AG20443 (cell line): Measurements from ENCODE around the gene MAP3K5.

ENCODE experiments used
- DNase-seq: peaks from one replicate; pipeline ENCODE4 v3.0.0; 2012; ENCODE audit warnings: low spot score, mixed read lengths

The MAP3K5 gene

DNA sequence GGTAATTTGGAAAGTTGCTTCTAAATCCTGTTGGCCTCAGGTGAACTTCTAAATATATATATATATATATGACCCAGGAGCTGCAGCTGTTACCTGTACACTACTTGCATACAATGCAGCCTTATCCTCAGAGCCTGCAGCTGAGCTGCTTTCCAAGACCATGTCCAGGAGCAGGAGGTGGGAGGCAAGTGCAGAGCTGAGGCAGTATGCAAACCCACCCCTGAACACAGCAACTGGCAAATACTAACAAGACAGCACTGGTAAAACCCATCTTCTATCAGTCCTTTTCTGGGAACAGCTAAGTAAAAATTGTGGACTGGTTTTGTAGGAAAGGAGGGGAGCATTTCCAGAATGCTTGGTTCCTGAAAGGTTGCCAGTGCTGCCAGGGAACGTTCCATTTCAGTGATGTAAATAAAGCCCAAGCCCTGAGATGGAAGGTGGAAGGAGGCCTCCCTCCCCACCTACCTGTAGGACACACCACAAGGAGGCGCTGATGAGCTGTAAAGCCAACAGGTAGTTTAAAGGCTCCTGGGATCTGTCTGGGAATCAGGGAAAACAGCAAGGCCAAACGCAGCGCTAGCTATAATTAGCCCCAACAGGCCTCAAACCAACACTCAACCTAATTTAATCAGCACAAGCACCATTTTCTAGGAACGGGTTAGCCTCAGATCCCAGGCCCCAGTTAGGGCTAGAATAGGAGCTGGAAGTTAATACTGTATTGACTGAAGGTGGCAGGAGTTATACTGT is 148.3 kb downstream of the MAP3K5 start:
- DNase-seq, result peak; percentile 75

DNA sequence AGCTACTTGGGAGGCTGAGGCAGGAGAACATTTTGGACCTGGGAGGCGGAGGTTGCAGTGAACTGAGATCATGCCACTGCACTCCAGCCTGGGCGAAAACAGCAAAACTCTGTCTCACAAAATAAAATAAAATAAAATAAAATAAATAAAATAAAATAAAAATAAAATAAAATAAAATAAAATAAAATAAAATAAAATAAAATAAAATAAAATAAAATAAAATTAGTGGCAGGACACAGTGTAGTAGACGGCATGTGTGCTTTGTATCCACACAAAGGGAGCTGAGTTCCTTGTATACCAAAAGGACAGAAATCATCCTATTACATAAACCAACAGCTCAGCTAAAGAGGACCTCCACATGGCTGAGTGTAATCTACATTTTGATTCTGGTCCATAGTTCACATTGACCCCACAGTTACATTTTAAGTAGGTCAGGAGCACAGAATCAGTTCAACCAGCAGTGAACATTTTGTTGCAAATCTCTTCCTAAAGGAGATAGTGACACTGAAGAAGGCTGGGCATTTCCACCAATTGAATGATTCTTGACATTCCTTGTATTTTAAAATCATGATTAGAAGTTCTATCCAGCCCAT is 150.3 kb downstream of the MAP3K5 start:
- DNase-seq, result no peak

DNA sequence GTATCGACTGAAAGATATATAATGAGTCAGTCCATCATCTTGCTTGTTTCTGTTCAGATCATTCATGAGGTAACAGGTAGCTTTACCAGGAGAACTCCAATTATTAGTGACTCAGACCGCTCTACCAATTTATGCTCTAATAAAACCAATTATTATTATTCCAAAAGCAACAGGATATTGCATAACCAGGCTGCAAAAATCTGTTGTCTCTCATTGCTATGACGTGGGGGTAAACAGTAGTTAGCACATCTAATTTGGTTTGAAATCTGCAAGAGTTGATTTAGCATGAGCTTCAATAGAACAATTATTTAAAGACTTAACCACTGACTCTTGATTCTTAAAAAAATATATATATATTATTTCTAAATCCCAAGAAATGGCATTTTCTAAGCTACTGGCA is 151.1 kb downstream of the MAP3K5 start:
- DNase-seq, result no peak

DNA sequence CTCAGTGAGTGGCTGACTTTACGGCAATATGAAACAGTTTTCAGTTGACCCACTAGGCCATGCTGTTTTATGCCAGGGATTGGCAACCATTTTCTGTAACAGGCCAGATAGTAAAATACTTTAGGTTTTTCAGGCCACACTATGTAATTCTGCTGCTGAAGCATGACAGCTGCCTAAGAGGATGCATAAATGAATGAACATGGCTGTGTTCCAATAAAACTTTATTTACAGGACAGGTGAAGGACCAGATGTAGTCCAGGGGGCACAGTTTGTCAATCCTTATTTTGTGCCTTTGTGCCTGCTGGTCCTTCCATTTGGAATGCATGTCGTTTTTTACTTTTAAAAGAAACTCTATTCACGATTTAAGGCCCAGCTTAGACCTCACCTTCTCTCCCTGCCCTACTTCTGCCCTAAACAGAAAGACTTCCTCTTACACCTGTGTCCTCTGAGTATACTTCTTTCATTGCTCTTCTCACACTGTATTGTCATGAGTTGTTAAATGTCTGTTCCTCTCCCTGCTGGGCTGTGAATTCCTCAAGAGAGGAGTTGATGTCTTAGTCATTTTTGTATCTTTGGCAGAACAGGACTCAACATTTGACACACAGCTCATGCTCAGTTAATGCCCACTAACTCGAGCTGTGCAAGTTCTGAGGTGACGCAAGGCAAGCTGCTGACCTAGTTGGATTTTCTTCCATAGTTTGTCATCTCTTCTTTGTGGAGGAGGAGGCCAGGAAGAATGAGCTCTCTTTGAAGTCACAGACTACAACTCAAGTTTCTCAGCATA is 152.0 kb downstream of the MAP3K5 start:
- peak; percentile 64 for DNase-seq

DNA sequence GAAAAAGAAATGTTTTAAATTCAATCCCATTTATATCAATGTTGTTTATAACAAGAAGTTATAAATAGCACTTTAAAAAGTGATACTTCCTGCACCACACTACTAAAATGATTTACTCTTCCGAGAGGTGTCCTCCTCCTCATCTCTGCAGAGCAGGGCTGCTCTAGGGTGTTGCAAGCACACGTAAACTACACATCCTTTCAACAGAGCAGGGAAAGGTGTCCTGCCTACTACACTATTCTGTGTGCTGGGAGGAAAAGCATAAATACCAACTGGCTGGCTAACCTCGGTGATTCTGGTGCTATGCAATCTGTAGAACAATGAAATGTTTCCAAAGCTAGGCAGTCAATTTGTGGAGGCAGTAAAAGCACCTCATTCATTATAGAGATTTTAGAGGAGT is 152.6 kb downstream of the MAP3K5 start:
- no peak for DNase-seq

DNA sequence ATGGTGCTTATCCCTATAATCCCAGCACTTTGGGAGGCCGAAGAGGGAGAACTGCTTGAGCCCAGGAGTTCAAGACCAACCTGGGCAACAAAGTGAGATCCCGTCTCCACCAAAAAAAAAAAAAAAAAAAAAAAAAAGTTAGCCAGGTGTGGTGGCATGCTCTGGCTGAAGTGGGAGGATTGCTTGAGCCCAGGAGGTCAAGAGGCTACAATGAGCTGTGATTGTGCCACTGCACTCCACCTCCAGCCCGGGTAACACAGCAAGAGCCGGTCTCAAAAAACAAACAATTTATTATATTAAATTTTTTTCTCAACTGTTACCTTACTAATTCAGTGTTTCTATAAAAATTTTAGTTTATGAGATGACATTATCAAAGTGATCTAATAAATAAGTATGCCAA is 156.7 kb downstream of the MAP3K5 start:
- no peak for DNase-seq

DNA sequence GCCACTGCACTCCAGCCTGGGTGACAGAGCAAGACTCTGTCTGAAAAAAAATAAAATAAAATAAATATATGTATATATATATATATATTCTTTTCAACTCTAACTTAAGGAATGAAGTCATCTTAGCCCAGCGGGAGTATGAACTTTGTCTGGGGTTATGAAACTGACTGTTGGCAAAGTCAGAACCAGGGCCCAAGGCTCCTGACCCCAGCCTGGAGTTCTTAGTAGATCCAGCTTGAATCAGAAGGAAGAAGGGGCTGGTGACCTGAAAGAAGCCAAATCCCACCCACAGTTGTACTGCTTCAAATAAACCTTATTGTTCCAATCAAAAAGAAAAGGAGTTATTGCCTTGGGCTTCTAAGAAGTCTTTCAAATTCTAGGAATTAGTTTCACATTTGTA is 158.9 kb downstream of the MAP3K5 start:
- no peak for DNase-seq

DNA sequence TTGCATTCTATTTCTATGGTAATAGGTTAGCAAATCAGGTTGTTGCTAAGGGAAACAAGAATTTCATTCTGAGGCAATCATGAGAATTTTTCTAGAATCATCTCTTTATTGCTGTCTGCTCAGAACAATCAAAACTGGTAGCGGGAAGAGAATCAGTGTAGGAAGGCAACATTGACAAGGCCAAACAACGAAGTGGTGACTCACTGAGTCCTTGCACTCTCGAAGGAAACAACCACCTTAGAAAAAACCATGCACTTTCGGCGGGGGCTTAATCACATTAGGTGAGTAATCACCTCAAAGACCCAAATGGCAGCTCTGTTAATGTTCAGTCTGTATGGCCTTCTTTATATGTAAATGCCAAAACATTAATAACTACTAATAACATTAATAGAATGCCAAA is 163.3 kb downstream of the MAP3K5 start:
- no peak for DNase-seq

DNA sequence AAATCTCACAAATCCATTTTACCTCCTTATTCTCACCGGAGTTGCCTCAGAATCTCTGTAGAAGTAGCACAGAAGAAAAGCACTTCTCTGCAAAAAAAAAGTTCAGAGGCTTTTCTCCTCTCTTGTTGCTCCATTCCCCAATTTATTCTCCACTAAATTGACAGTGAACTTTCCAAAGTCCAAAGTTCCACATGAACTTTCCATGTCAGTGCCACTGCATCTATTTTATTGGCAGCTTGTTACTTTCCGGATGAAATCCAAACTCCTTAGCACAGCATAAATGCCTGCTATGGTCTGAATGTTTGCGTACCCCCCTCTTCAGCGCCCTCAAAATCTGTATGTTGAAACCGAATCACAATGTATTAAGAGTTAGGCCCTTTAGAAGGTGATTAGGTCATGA is 165.1 kb downstream of the MAP3K5 start:
- DNase-seq, result no peak

DNA sequence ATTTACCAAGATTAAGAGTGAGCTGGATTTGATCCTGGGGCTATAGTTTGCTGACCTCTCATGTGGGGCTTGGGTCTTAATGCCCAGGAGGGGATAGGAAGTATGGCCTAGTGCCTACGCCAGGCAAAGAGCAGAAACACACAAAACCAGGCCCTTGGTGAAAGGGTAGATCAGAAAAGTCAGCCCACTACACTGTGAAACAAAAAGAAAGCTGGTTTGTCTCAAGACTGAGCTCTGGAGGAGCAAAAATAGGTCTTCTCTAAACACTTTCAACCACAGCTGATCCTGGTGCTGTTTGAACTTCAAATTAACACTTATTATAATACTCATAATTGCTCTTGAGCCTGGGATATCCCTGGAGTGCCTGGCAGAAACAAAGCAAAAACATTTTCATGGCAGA is 167.0 kb downstream of the MAP3K5 start:
- DNase-seq, result no peak

DNA sequence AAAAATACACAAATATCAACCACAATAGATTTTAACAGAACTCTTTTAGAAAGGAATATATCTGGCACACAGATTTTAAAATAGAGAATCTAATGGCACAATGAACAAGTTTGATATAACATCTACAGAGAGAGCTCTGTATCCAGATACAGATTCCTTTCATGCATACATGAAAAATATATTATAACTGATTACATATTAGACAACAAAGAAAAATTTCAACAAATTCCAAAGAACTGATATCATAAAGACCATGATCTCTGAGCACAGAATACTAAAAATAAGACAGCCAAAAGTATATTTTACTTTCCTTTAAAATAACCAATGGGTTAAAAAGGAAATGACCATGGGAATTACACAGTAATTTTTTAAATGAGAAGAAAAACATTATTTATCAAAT is 167.9 kb downstream of the MAP3K5 start:
- no peak for DNase-seq

DNA sequence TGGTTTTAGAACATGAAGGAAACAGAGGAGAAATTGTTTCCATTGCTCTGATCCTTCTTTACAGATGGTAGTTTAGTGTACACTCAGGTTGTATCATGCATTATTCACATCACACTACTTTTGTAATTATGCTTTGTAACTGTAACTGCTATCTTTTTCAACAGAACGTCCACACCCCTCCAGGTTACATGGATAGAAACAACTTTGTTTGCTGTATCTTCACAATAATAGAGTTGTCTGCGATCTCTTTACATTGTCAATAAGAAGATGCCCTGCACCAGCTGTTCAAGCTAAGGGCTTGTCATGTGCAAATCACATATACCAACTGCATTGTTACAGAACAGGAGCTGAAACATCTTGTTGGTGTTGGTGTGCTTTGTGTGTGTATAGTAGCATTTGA is 174.2 kb downstream of the MAP3K5 start:
- DNase-seq, result no peak

DNA sequence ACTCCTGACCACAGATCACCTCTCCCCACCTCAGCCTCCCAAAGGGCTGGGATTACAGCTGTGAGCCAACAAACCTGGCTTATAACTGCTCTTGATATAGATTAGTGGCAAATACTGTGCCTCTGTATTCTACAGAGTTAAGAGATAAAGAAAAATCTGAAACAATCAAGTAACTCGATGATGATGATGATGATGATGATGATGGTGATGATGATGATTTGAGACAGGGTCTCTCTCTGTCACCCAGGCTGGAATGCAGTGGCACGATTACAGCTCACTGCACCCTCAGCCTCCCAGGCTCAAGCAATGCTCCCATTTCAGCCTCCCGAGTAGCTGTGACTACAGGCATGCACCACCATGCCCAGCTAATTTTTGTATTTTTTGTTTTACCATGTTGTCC is 175.8 kb downstream of the MAP3K5 start:
- DNase-seq, result no peak

DNA sequence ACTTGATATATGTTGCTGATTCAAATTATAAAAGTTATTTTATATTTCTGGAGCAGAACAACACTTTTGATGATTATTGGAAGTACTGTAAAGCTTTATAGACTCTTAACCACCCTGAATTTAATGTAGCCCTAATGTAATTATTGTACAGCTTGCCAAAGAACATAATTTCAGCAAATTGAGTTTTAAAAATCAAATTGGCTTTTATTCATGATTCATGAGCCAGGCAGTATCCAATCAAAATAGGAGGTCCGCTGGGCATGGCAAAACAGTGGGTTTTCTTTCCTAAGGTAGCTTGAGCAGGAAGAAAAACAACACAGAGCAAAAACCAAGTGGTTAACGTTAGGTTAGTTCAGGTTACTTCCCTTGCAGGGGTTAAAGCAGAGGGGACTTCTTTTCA is 177.3 kb downstream of the MAP3K5 start:
- DNase-seq, result no peak

DNA sequence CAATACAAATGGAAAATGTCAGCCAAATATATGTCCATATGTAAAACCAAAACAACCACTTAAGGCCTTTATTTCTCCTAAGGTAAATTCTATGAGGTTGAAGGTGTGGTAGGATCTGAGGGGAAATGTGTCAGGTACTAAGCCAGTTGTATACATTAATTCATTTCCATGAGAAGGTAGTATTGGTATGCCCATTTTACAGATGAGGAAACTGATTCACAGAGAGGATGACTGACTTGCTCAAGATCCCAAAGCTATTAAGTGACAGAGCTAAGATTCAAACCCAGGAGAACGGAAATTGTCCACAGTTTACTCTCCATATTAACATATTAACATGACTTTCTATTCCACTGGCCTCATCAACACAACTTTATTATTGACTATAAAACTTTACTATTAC is 177.9 kb downstream of the MAP3K5 start:
- DNase-seq, result no peak

DNA sequence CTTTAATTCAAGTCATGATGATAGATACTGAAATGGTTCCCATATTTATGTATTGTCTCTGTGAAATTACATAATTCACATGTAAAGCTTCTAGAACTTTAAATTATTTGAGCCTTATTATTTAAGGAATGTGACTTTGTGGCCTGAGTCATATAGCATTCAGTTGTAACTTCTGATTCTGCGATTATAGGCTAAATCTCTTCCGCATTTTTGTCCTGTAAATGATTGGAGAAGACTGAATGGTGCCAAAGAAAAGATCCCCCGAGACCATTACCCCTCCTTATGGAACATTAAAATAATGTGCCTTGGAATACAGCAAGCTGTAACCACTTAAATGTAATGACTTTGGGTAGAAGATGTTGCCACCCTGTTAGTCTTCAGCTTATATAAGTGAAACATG is 178.8 kb downstream of the MAP3K5 start:
- no peak for DNase-seq

DNA sequence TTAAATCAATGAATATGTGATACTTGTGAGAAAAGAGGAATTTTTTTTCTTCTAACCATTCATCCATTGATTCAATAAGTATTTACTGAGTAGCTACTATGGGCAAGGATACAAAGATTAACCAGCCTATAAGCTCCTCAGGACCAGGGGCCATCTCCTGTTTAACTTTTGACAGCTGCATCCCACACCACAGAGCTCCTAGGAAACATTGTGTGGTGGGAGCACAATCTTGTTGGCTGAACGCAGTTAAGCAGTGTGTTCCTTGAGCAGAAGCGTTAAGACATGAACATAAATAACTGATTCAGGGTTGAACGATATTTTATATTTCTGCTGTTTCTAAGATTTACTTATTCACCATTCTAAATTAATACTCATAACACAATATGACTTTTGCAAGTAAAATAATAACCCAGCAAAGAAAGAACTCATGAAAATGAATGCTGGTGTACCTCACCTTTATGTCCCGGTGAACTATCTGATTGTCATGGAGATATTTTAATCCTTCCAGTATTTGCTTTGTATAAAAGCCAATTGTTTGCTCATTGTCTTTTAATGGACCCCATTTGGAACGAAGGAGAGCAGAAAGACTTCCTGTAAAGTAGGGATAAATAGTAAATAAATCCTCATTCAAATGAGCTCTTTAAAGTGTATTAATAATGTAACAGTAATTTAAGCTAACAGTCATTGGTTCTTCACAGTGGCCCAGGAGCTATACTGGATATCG is 179.4 kb downstream of the MAP3K5 start:
- no peak for DNase-seq

DNA sequence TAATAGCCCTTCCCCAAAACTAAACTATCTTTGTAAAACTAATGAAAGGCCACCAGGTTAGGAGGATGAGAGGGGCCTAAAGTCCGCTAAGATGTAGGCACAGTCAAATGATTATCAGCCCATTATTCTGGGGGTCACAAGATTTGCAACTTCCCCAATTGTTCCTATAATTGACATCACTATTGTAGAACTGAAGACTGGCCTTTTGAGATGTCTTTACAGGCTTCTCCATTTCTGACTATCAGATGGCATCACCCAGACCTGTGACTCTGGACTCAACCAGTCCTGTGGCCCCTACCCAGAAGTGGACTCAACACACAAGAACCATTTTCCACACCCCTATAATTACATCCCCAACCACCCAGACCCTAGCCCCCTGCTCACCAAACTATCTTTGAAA is 180.5 kb downstream of the MAP3K5 start:
- no peak for DNase-seq

DNA sequence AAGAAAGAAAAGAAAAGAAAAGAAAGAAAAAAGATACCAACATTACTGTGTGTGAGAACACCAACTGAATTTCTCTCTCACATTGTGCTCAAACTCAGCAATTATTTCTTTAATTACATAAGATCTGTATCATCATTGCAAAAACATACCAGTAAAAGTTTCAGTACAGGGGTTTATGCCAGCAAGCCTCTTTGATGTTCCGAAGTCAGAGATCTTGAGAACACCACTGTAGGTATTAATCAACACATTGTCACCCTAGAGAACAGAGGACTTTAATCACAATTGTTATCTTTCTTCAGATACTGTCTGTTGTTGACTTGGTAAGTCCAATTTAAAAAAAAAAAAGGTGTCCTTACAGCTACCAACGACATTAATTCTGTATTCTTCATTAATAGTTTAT is 181.1 kb downstream of the MAP3K5 start:
- DNase-seq, result no peak

DNA sequence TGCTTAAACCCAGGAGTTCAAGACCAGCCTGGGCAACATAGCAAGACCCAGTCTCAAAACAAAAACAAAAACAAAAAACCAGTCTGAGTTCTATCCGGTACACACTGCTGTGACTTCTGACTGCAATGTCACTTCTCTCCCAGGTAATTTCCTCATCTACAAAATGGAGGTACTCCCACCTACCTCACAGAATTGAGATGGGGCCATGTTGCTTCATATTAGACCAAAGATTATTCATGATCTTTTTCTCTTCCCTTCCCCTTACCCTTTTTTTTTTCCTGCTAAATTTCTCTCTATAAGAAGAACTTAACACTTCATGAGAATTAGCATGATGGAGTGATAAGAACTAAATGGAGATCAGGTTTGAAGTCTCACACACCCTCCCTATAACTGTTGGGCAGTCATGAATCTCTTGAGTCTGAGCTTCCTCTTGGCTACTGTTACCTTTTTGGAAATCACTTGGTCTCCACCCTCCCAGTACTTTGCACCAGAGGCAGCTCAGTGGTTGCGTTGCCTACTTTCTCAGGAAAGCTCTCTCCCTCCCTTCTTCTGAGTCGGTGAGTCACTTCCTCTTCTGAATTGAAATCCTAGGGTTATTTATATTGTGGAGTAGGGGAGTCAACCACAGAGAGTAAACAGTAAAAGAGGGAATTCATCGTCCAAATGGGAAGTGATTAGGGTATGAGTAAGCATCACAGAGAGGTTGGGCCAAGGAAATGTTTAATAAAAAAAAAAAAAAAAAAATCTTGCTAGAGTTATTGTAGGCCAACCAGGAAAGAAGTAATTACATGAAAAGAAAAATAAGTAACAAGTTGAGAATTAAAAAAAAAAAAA is 182.2 kb downstream of the MAP3K5 start:
- DNase-seq, result peak; percentile 89

DNA sequence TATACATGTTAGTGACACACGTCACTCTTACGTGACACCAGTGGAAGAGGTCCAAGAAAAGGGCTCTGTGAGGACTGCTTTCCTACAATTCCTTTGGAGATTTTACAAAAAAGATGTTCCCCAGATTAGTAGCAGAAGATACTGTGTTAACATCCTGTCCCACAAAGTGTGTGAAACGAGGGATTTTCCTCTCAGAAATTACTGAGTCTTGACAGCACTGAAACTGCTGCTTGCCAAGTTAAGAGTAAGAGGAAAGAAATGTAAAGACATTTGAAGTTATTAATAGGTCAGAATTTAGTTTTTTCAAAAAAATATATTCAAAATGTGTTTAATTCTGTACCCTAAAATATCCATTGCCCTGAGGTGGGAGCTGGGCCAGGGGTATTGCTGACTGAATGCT is 183.3 kb downstream of the MAP3K5 start:
- DNase-seq, result peak; percentile 46
